ENCODE data around the gene CAMK1.

Gene CAMK1

GRCh38 chr3:9793161-9793781 is 23.5 kb upstream of the CAMK1 start:
- DNase-seq (ENCODE audit: low spot score): peak; percentile 63

- peak; percentile 96 for DNase-seq (ENCODE audit: low spot score)
Observed at GRCh38 chr3:9792405-9793160, 22.8 kb upstream of the CAMK1 start, which contains the start of the genes ARPC4 and TADA3. Gene ARPC4 (plus strand): TSS chr3:9793082. CDS start chr3:9793122, 40 bp downstream. Gene TADA3 (minus strand): TSS chr3:9792473. CDS start chr3:9791466, 1,007 bp downstream.

- no peak for DNase-seq (ENCODE audit: low spot score)
Observed at GRCh38 chr3:9791790-9792404, 22.1 kb upstream of the CAMK1 start.

GRCh38 chr3:9791127-9791526 is 21.4 kb upstream of the CAMK1 start:
- no peak for DNase-seq (ENCODE audit: low spot score)

GRCh38 chr3:9787714-9788113 is 18.0 kb upstream of the CAMK1 start:
- no peak for DNase-seq (ENCODE audit: low spot score)

- DNase-seq (ENCODE audit: low spot score): no peak
Observed at GRCh38 chr3:9786825-9787669, 17.3 kb upstream of the CAMK1 start.

- no peak for DNase-seq (ENCODE audit: low spot score)
Observed at GRCh38 chr3:9786209-9786739, 16.5 kb upstream of the CAMK1 start.

GRCh38 chr3:9785602-9786001 is 15.9 kb upstream of the CAMK1 start:
- DNase-seq (ENCODE audit: low spot score): no peak

GRCh38 chr3:9784965-9785364 is 15.2 kb upstream of the CAMK1 start:
- DNase-seq (ENCODE audit: low spot score): no peak

- no peak for DNase-seq (ENCODE audit: low spot score)
Observed at GRCh38 chr3:9783954-9784353, 14.2 kb upstream of the CAMK1 start.

GRCh38 chr3:9782770-9783169 is 13.0 kb upstream of the CAMK1 start:
- no peak for DNase-seq (ENCODE audit: low spot score)

GRCh38 chr3:9781978-9782603 is 12.3 kb upstream of the CAMK1 start:
- no peak for DNase-seq (ENCODE audit: low spot score)

GRCh38 chr3:9781551-9781950 is 11.8 kb upstream of the CAMK1 start:
- no peak for DNase-seq (ENCODE audit: low spot score)

- DNase-seq (ENCODE audit: low spot score): no peak
Observed at GRCh38 chr3:9780910-9781309, 11.2 kb upstream of the CAMK1 start.

- DNase-seq (ENCODE audit: low spot score): no peak
Observed at GRCh38 chr3:9780458-9780812, 10.7 kb upstream of the CAMK1 start.

GRCh38 chr3:9779721-9780457 is 10.1 kb upstream of the CAMK1 start:
- DNase-seq (ENCODE audit: low spot score): no peak

GRCh38 chr3:9779075-9779593 is 9.4 kb upstream of the CAMK1 start:
- no peak for DNase-seq (ENCODE audit: low spot score)

- peak; percentile 81 for DNase-seq (ENCODE audit: low spot score)
Observed at GRCh38 chr3:9778143-9779074, 8.7 kb upstream of the CAMK1 start.

- DNase-seq (ENCODE audit: low spot score): no peak
Observed at GRCh38 chr3:9777694-9778021, 7.9 kb upstream of the CAMK1 start.

Measured in GM03348 (cell line).